ENCODE results near the gene SYNJ1.
"Not testable (repeated sequence)": the region's sequence is repeated elsewhere in the genome, so short reads cannot be mapped to it uniquely, and the experiment has no call there.

The SYNJ1 gene

GRCh38 chr21:32727687-32728455, at the start of gene SYNJ1:
SYNJ1 (minus strand) TSS chr21:32728013; CDS start chr21:32726895, 1,118 bp downstream.
- H3K36me3 ChIP-seq (ENCODE audit: control insufficient read depth, low read depth, low read length), result no peaks in the 10 kb centered on the region
- peak within 1 kb of the TSS; percentile 54 for H3K9ac ChIP-seq (ENCODE audit: low read length)
- H3K9me3 ChIP-seq (ENCODE audit: control insufficient read depth, low read depth, low read length), result no peaks in the 10 kb centered on the region
- H3K4me3 ChIP-seq (ENCODE audit: low read length), result peak within 1 kb of the TSS; percentile 74
- peaks cover 3% of the 10 kb centered on the region for H3K27me3 ChIP-seq (ENCODE audit: control insufficient read depth, insufficient read depth, low read length)
- H3K27ac ChIP-seq (ENCODE audit: low read length), result no peak within 1 kb of the TSS
- H3K4me1 ChIP-seq (ENCODE audit: control insufficient read depth, low read depth, low read length), result peaks cover 11% of the 10 kb centered on the region

GRCh38 chr21:32777269-32777668, 49.5 kb upstream of the SYNJ1 start:
- H3K9me3 ChIP-seq (ENCODE audit: control insufficient read depth, low read depth, low read length), result no peaks in the 10 kb centered on the region
- no peak overlapping the region for H3K4me3 ChIP-seq (ENCODE audit: low read length)
- H3K4me1 ChIP-seq (ENCODE audit: control insufficient read depth, low read depth, low read length), result peaks cover 6% of the 10 kb centered on the region
- no peaks in the 10 kb centered on the region for H3K27me3 ChIP-seq (ENCODE audit: control insufficient read depth, insufficient read depth, low read length)
- no peak overlapping the region for H3K9ac ChIP-seq (ENCODE audit: low read length)
- H3K36me3 ChIP-seq (ENCODE audit: control insufficient read depth, low read depth, low read length), result no peaks in the 10 kb centered on the region
- H3K27ac ChIP-seq (ENCODE audit: low read length), result no peak overlapping the region

- Histone ChIP-seq H3K27ac (ENCODE audit: low read length) (no peak overlapping the region), H3K4me1 (ENCODE audit: control insufficient read depth, low read depth, low read length) (peaks cover 7% of the 10 kb centered on the region), H3K27me3 (ENCODE audit: control insufficient read depth, insufficient read depth, low read length) (no peaks in the 10 kb centered on the region), H3K9me3 (ENCODE audit: control insufficient read depth, low read depth, low read length) (no peaks in the 10 kb centered on the region), H3K36me3 (ENCODE audit: control insufficient read depth, low read depth, low read length) (no peaks in the 10 kb centered on the region), H3K9ac (ENCODE audit: low read length) (no peak overlapping the region), H3K4me3 (ENCODE audit: low read length) (no peak overlapping the region)
These were observed 48.9 kb upstream of the SYNJ1 start for GRCh38 chr21:32776743-32777142.

- H3K9ac ChIP-seq (ENCODE audit: low read length); H3K27me3 ChIP-seq (ENCODE audit: control insufficient read depth, insufficient read depth, low read length); H3K27ac ChIP-seq (ENCODE audit: low read length); H3K9me3 ChIP-seq (ENCODE audit: control insufficient read depth, low read depth, low read length): not testable (repeated sequence)
- Histone ChIP-seq H3K4me1 (ENCODE audit: control insufficient read depth, low read depth, low read length) (peaks cover 19% of the 10 kb centered on the region), H3K36me3 (ENCODE audit: control insufficient read depth, low read depth, low read length) (peaks cover 17% of the 10 kb centered on the region), H3K4me3 (ENCODE audit: low read length) (peak overlapping the region; percentile 72)
These were observed 45.2 kb upstream of the SYNJ1 start for GRCh38 chr21:32773048-32773344.

- Histone ChIP-seq H3K27ac (ENCODE audit: low read length) (no peak overlapping the region), H3K4me1 (ENCODE audit: control insufficient read depth, low read depth, low read length) (peaks cover 19% of the 10 kb centered on the region), H3K9me3 (ENCODE audit: control insufficient read depth, low read depth, low read length) (no peaks in the 10 kb centered on the region), H3K4me3 (ENCODE audit: low read length) (peak overlapping the region; percentile 72), H3K9ac (ENCODE audit: low read length) (peak overlapping the region; percentile 93), H3K36me3 (ENCODE audit: control insufficient read depth, low read depth, low read length) (peaks cover 22% of the 10 kb centered on the region), H3K27me3 (ENCODE audit: control insufficient read depth, insufficient read depth, low read length) (no peaks in the 10 kb centered on the region)
These were observed 44.7 kb upstream of the SYNJ1 start for GRCh38 chr21:32772281-32773047.

GRCh38 chr21:32770871-32771523, 43.2 kb upstream of the SYNJ1 start:
- Histone ChIP-seq H3K36me3 (ENCODE audit: control insufficient read depth, low read depth, low read length) (peaks cover 37% of the 10 kb centered on the region), H3K27ac (ENCODE audit: low read length) (no peak overlapping the region), H3K27me3 (ENCODE audit: control insufficient read depth, insufficient read depth, low read length) (no peaks in the 10 kb centered on the region), H3K4me1 (ENCODE audit: control insufficient read depth, low read depth, low read length) (peaks cover 19% of the 10 kb centered on the region), H3K4me3 (ENCODE audit: low read length) (peak overlapping the region; percentile 72), H3K9ac (ENCODE audit: low read length) (peak overlapping the region; percentile 93), H3K9me3 (ENCODE audit: control insufficient read depth, low read depth, low read length) (no peaks in the 10 kb centered on the region)

- no peak overlapping the region for H3K27ac ChIP-seq (ENCODE audit: low read length)
- no peaks in the 10 kb centered on the region for H3K9me3 ChIP-seq (ENCODE audit: control insufficient read depth, low read depth, low read length)
- peaks cover 19% of the 10 kb centered on the region for H3K4me1 ChIP-seq (ENCODE audit: control insufficient read depth, low read depth, low read length)
- no peak overlapping the region for H3K9ac ChIP-seq (ENCODE audit: low read length)
- peak overlapping the region; percentile 72 for H3K4me3 ChIP-seq (ENCODE audit: low read length)
- H3K36me3 ChIP-seq (ENCODE audit: control insufficient read depth, low read depth, low read length), result peaks cover 52% of the 10 kb centered on the region
- H3K27me3 ChIP-seq (ENCODE audit: control insufficient read depth, insufficient read depth, low read length), result no peaks in the 10 kb centered on the region
These were observed 40.7 kb upstream of the SYNJ1 start for GRCh38 chr21:32768530-32768929.

- Histone ChIP-seq H3K9me3 (ENCODE audit: control insufficient read depth, low read depth, low read length) (no peaks in the 10 kb centered on the region), H3K4me3 (ENCODE audit: low read length) (no peak overlapping the region), H3K27me3 (ENCODE audit: control insufficient read depth, insufficient read depth, low read length) (no peaks in the 10 kb centered on the region), H3K36me3 (ENCODE audit: control insufficient read depth, low read depth, low read length) (peaks cover 81% of the 10 kb centered on the region), H3K9ac (ENCODE audit: low read length) (no peak overlapping the region), H3K27ac (ENCODE audit: low read length) (no peak overlapping the region), H3K4me1 (ENCODE audit: control insufficient read depth, low read depth, low read length) (peaks cover 9% of the 10 kb centered on the region)
These were observed 37.2 kb upstream of the SYNJ1 start for GRCh38 chr21:32765058-32765457.

GRCh38 chr21:32764186-32764585, 36.4 kb upstream of the SYNJ1 start:
- Histone ChIP-seq H3K4me1 (ENCODE audit: control insufficient read depth, low read depth, low read length) (no peaks in the 10 kb centered on the region), H3K9ac (ENCODE audit: low read length) (no peak overlapping the region), H3K27me3 (ENCODE audit: control insufficient read depth, insufficient read depth, low read length) (no peaks in the 10 kb centered on the region), H3K9me3 (ENCODE audit: control insufficient read depth, low read depth, low read length) (no peaks in the 10 kb centered on the region), H3K27ac (ENCODE audit: low read length) (no peak overlapping the region), H3K36me3 (ENCODE audit: control insufficient read depth, low read depth, low read length) (peaks cover 85% of the 10 kb centered on the region), H3K4me3 (ENCODE audit: low read length) (no peak overlapping the region)

- Histone ChIP-seq H3K9ac (ENCODE audit: low read length) (no peak overlapping the region), H3K4me1 (ENCODE audit: control insufficient read depth, low read depth, low read length) (peaks cover 6% of the 10 kb centered on the region), H3K4me3 (ENCODE audit: low read length) (no peak overlapping the region), H3K9me3 (ENCODE audit: control insufficient read depth, low read depth, low read length) (no peaks in the 10 kb centered on the region), H3K27ac (ENCODE audit: low read length) (no peak overlapping the region), H3K36me3 (ENCODE audit: control insufficient read depth, low read depth, low read length) (peaks cover 85% of the 10 kb centered on the region), H3K27me3 (ENCODE audit: control insufficient read depth, insufficient read depth, low read length) (no peaks in the 10 kb centered on the region)
These were observed 30.0 kb upstream of the SYNJ1 start for GRCh38 chr21:32757804-32758203.

GRCh38 chr21:32756096-32756495, 28.3 kb upstream of the SYNJ1 start:
- Histone ChIP-seq H3K4me3 (ENCODE audit: low read length) (no peak overlapping the region), H3K36me3 (ENCODE audit: control insufficient read depth, low read depth, low read length) (peaks cover 85% of the 10 kb centered on the region), H3K27ac (ENCODE audit: low read length) (no peak overlapping the region), H3K27me3 (ENCODE audit: control insufficient read depth, insufficient read depth, low read length) (no peaks in the 10 kb centered on the region), H3K9ac (ENCODE audit: low read length) (no peak overlapping the region), H3K9me3 (ENCODE audit: control insufficient read depth, low read depth, low read length) (no peaks in the 10 kb centered on the region), H3K4me1 (ENCODE audit: control insufficient read depth, low read depth, low read length) (peaks cover 6% of the 10 kb centered on the region)
